HCT116 (cell line): ENCODE results near the gene RNASEH2B.

Experiments
- CEBPB ChIP-seq: IDR thresholded peaks from 2 replicates; pipeline ENCODE4 v1.6.1; 2012; ENCODE audit warnings: low read depth
- CTCF ChIP-seq, 3 experiments: fragments of 200-600 bp in 1 of 3; sonication (generic) in 1 of 3; IDR thresholded peaks in 2 of 3; conservative IDR thresholded peaks in 1 of 3; 2 replicates each; pipeline ENCODE4 v1.5.1; 2012 to 2017; ENCODE audit warnings: low read depth in 2 of 3, low read length in 2 of 3, antibody characterized with exemption in 1 of 3, borderline replicate concordance in 1 of 3, control low read depth in 1 of 3, mild to moderate bottlenecking in 1 of 3, mixed read lengths in 1 of 3, mixed run types in 1 of 3, moderate library complexity in 1 of 3; ENCODE audit not compliant: insufficient read depth in 1 of 3
- EZH2 ChIP-seq: fragments of 200-600 bp; sonication (generic); IDR thresholded peaks from 2 replicates; pipeline ENCODE4 v1.6.1; 2017; ENCODE audit warnings: antibody characterized with exemption, mixed run types
- SRF ChIP-seq: IDR thresholded peaks from 2 replicates; pipeline ENCODE4 v1.6.1; 2012; ENCODE audit warnings: low read depth
- TF ChIP-seq, protein P1 (sequence below): IDR thresholded peaks from 2 replicates; pipeline ENCODE4 v1.6.1; 2012
- TF ChIP-seq, protein P2 (sequence below): IDR thresholded peaks from 2 replicates; pipeline ENCODE4 v1.6.1; 2012

GRCh38 chr13:50955241-50955640 is 45.6 kb downstream of the RNASEH2B start:
- no peak for TF ChIP-seq CTCF (IDR thresholded peaks at IDR 0.05 in 2 of 3, conservative IDR thresholded peaks at IDR 0.05 in 1 of 3; ENCODE audit: borderline replicate concordance in 1 of 3, insufficient read depth in 1 of 3, low read depth in 2 of 3, low read length in 2 of 3)
- no peak for TF ChIP-seq CEBPB
- no peak for TF ChIP-seq SRF
- no peak for TF ChIP-seq EZH2
- TF ChIP-seq, protein P1, sequence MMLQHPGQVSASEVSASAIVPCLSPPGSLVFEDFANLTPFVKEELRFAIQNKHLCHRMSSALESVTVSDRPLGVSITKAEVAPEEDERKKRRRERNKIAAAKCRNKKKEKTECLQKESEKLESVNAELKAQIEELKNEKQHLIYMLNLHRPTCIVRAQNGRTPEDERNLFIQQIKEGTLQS: no peak
- TF ChIP-seq, protein P2, sequence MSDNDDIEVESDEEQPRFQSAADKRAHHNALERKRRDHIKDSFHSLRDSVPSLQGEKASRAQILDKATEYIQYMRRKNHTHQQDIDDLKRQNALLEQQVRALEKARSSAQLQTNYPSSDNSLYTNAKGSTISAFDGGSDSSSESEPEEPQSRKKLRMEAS: no peak
